ENCODE results near the gene EDEM3. TPM values are rescaled to one million over a fixed set of nuclear protein-coding genes. Genes with fewer than 3 reads are reported as not detected.

Gene EDEM3
- total RNA-seq, 1 experiment from 2014 or later: 14.0 TPM

GRCh38 chr1:184748740-184749139 lies 5.9 kb downstream of the EDEM3 start:
- H3K27me3 ChIP-seq (ENCODE audit: insufficient read depth, low read length): no peaks in the 10 kb centered on the region
- no peak overlapping the region for H2BK20ac ChIP-seq (ENCODE audit: low read depth, low read length, poor library complexity, severe bottlenecking)
- H3K23ac ChIP-seq (ENCODE audit: insufficient read length, low read depth, low read length): no peak overlapping the region
- no peak overlapping the region for H3T11ph ChIP-seq (ENCODE audit: low read length)
- H3K18ac ChIP-seq (ENCODE audit: insufficient read length, low read depth, low read length): no peak overlapping the region
- no peak overlapping the region for H3K9ac ChIP-seq (ENCODE audit: extremely low read depth, insufficient read length, low read length)
- Mint-ChIP-seq H3K9me3 (no peaks in the 10 kb centered on the region), H3K4me3 (no peak overlapping the region), H3K36me3 (ENCODE audit: insufficient read depth in 1 of 3, low read depth in 3 of 3) (no peaks in the 10 kb centered on the region), H3K4me1 (peaks cover 4 to 9% of the 10 kb centered on the region in 2 experiments), H3K27me3 (ENCODE audit: low read depth) (no peaks in the 10 kb centered on the region), H3K27ac (no peak overlapping the region)
- H3K9me3 ChIP-seq (ENCODE audit: control insufficient read depth, low read depth, low read length): no peaks in the 10 kb centered on the region
- no peak overlapping the region for H2BK120ac ChIP-seq (ENCODE audit: low read depth, low read length, poor library complexity, severe bottlenecking)
- H2BK15ac ChIP-seq (ENCODE audit: low read depth, low read length): no peak overlapping the region
- no peak overlapping the region for H3K14ac ChIP-seq (ENCODE audit: insufficient read depth, low read length)
- H4K20me1 ChIP-seq (ENCODE audit: control insufficient read depth, insufficient read depth, insufficient read length): no peaks in the 10 kb centered on the region
- DNase-seq: no peak
- H3K4ac ChIP-seq (ENCODE audit: low read depth, low read length): no peak overlapping the region
- H4K5ac ChIP-seq (ENCODE audit: insufficient read length, low read depth, low read length): no peak overlapping the region
- no peak overlapping the region for H2BK5ac ChIP-seq (ENCODE audit: insufficient read length, low read length)
- no peak overlapping the region for H3K4me2 ChIP-seq (ENCODE audit: insufficient read depth, insufficient read length, low read length)
- H3K4me1 ChIP-seq (ENCODE audit: insufficient read depth, low read length): no peaks in the 10 kb centered on the region
- no peak overlapping the region for H4K91ac ChIP-seq (ENCODE audit: insufficient read length, low read depth, low read length)
- H3K79me2 ChIP-seq (ENCODE audit: insufficient read depth, low read length): no peaks in the 10 kb centered on the region
- no peak overlapping the region for H2BK12ac ChIP-seq (ENCODE audit: insufficient read length, low read depth, low read length)
- H3K23me2 ChIP-seq (ENCODE audit: insufficient read length, low read depth, low read length, poor library complexity, severe bottlenecking): no peaks in the 10 kb centered on the region
- H2AFZ ChIP-seq (ENCODE audit: low read length): no peak overlapping the region
- H4K8ac ChIP-seq (replicated peaks; ENCODE audit: insufficient read length, low read depth, low read length): no peak overlapping the region
- no CpG with 5 or more reads among the region's 2 CpGs for WGBS (ENCODE audit: extremely low coverage, insufficient read length, low lambda C conversion rate)
- no peak overlapping the region for H3K56ac ChIP-seq (ENCODE audit: insufficient read length, low read depth, low read length)
- no peak for TF ChIP-seq CTCF (conservative IDR thresholded peaks at IDR 0.05)
- H3K27ac ChIP-seq (ENCODE audit: insufficient read length, low read depth, low read length): no peak overlapping the region
- H3K79me1 ChIP-seq (ENCODE audit: insufficient read depth, low read depth, low read length, poor library complexity, severe bottlenecking): no peaks in the 10 kb centered on the region
- no peak overlapping the region for H2AK5ac ChIP-seq (ENCODE audit: insufficient read length, low read length)
